ENCODE measurements around the gene CTDSPL.
A peak's percentile ranks its signal among the peaks of the same experiment; 100 is the strongest.

CTDSPL gene

DNA sequence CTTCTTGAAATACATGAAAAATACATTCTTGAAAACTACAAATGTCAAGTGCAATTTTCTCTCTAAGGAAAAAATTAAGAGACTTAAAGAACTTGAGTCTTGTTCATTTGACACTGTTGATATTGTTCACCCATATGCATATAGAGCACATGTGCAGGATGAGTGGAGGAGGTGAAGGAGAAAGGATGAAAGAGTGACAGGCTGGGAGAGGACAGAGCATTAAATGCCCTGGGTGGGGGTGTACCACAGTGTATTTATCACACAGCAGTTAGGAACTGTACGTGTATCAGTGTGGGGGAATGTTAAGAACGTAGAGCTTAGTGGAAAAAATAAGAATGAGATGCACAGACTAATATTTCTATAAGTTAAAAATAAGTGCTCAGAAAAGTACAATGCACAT, 45.7 kb downstream of the CTDSPL start:
- no peak overlapping the region for H3K4me3 ChIP-seq (replicated peaks; ENCODE audit: low read depth, low read length)
- TF ChIP-seq, protein P1, sequence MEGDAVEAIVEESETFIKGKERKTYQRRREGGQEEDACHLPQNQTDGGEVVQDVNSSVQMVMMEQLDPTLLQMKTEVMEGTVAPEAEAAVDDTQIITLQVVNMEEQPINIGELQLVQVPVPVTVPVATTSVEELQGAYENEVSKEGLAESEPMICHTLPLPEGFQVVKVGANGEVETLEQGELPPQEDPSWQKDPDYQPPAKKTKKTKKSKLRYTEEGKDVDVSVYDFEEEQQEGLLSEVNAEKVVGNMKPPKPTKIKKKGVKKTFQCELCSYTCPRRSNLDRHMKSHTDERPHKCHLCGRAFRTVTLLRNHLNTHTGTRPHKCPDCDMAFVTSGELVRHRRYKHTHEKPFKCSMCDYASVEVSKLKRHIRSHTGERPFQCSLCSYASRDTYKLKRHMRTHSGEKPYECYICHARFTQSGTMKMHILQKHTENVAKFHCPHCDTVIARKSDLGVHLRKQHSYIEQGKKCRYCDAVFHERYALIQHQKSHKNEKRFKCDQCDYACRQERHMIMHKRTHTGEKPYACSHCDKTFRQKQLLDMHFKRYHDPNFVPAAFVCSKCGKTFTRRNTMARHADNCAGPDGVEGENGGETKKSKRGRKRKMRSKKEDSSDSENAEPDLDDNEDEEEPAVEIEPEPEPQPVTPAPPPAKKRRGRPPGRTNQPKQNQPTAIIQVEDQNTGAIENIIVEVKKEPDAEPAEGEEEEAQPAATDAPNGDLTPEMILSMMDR (IDR thresholded peaks at IDR 0.05; ENCODE audit: low read depth, low read length, missing control alignments) = no peak
- no peak for DNase-seq (ENCODE audit: extremely low read depth, low read depth)

DNA sequence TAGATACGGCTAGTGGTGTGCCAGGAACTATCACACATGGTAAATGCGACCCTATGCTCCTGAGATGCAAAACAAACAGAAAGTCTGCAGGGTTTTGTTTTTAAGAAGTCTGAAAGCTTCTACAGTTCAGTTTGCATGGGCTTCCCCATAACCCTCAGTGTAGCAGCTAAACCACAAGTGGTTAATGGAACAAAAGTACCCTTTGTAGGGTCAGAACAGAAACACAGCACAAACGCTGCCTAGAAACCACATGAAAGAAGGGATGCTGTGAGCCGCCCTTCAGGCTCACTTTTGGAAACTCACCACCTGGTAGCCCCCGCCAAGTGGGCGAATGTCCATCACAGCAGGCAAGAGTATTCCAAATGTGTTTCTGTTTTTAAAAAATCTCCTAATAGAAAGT, 46.2 kb downstream of the CTDSPL start:
- no peak for DNase-seq (ENCODE audit: extremely low read depth, low read depth)
- no peak overlapping the region for H3K4me3 ChIP-seq (replicated peaks; ENCODE audit: low read depth, low read length)
- TF ChIP-seq, protein P1 (IDR thresholded peaks at IDR 0.05; ENCODE audit: low read depth, low read length, missing control alignments) = no peak

GRCh38 chr3:37909067-37909911, 47.6 kb downstream of the CTDSPL start:
- no peak for DNase-seq (ENCODE audit: extremely low read depth, low read depth)

GRCh38 chr3:37910671-37911400, 49.2 kb downstream of the CTDSPL start:
- no peak for DNase-seq (ENCODE audit: extremely low read depth, low read depth)
- H3K4me3 ChIP-seq (replicated peaks; ENCODE audit: low read depth, low read length) = no peak overlapping the region
- TF ChIP-seq, protein P1 (IDR thresholded peaks at IDR 0.05; ENCODE audit: low read depth, low read length, missing control alignments) = no peak

More at GRCh38 chr3:37909067-37909911, 47.6 kb downstream of the CTDSPL start:
- no peak overlapping the region for H3K4me3 ChIP-seq (replicated peaks; ENCODE audit: low read depth, low read length)
- TF ChIP-seq, protein P1 (IDR thresholded peaks at IDR 0.05; ENCODE audit: low read depth, low read length, missing control alignments) = no peak

DNA sequence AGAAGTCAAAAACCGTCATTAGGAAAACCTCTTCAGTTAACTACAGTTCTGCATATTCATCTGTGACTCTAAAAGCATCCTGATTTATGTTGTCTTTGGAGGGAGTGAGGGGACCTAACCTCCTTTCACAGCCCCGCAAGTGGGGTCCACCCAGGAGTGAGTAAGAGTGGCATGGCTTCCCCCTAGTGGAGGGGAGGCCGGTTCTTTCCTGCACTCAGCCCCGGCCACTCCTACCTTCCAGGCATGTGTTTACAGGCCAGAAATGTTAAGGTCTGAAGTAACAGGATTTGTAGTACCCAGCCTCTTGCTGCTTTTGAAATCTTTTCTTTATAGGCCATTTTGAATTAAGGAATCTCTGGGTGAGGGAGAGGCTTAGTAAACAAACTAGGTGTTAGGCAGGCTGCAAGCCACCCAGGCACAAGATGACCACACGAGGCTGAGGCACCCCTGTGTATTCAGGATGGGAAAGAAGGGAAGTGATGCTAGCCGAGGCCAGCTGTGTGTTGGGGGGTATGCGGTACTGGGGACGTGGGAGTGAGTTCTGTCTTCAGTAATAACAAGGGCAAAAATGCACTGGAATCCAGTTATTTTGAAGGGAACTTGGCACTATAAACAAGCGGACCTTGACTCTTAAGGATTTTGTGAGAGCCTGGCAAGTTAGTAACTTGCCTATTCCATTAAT, 50.5 kb downstream of the CTDSPL start:
- no peak overlapping the region for H3K4me3 ChIP-seq (replicated peaks; ENCODE audit: low read depth, low read length)
- DNase-seq (ENCODE audit: extremely low read depth, low read depth) = no peak
- TF ChIP-seq, protein P1 (IDR thresholded peaks at IDR 0.05; ENCODE audit: low read depth, low read length, missing control alignments) = peak; percentile 16

GRCh38 chr3:37913522-37913921, 51.8 kb downstream of the CTDSPL start:
- TF ChIP-seq, protein P1 (IDR thresholded peaks at IDR 0.05; ENCODE audit: low read depth, low read length, missing control alignments) = no peak
- DNase-seq (ENCODE audit: extremely low read depth, low read depth) = no peak
- H3K4me3 ChIP-seq (replicated peaks; ENCODE audit: low read depth, low read length) = no peak overlapping the region

All from HFF-Myc (cell line).